ENCODE results near the gene HDAC9.
"Not testable (repeated sequence)": the region's sequence is repeated elsewhere in the genome, so short reads cannot be mapped to it uniquely, and the experiment has no call there.

The HDAC9 gene

GRCh38 chr7:19032942-19033341, 537.4 kb downstream of the HDAC9 start:
- H3K36me3 ChIP-seq (ENCODE audit: control insufficient read depth, insufficient read depth, low read length); H3K9me3 ChIP-seq (ENCODE audit: control insufficient read depth, low read length): not testable (repeated sequence)
- 92 to 93% methylated on average over 3 of the region's 3 CpGs for WGBS, 2 experiments

GRCh38 chr7:19051767-19052375, 556.3 kb downstream of the HDAC9 start:
- 67 to 94% methylated on average over 2 to 3 of the region's 7 CpGs for WGBS, 2 experiments
- Histone ChIP-seq H3K27ac (ENCODE audit: insufficient read depth, low read depth, low read length, poor library complexity, severe bottlenecking) (no peak overlapping the region), H3K36me3 (ENCODE audit: control insufficient read depth, insufficient read depth, low read length) (no peaks in the 10 kb centered on the region), H3K27me3 (ENCODE audit: control insufficient read depth, insufficient read depth, low read length, poor library complexity, severe bottlenecking) (no peaks in the 10 kb centered on the region), H3K9me3 (ENCODE audit: control insufficient read depth, low read length) (no peaks in the 10 kb centered on the region), H3K4me1 (ENCODE audit: control insufficient read depth, insufficient read depth, low read length) (no peaks in the 10 kb centered on the region), H3K4me3 (ENCODE audit: insufficient read depth, low read depth, low read length) (no peak overlapping the region)

More at GRCh38 chr7:19032942-19033341, 537.4 kb downstream of the HDAC9 start:
- not testable (repeated sequence) for H3K4me1 ChIP-seq (ENCODE audit: control insufficient read depth, insufficient read depth, low read length); H3K4me3 ChIP-seq (ENCODE audit: insufficient read depth, low read depth, low read length); H3K27me3 ChIP-seq (ENCODE audit: control insufficient read depth, insufficient read depth, low read length, poor library complexity, severe bottlenecking); H3K27ac ChIP-seq (ENCODE audit: insufficient read depth, low read depth, low read length, poor library complexity, severe bottlenecking)

Data from ectodermal cell (in vitro differentiated cells).